Measurements from ENCODE around the gene SULT1C4.
"Not testable (repeated sequence)": the region's sequence is repeated elsewhere in the genome, so short reads cannot be mapped to it uniquely, and the experiment has no call there.

Gene SULT1C4

GRCh38 chr2:108414945-108415344 is 37.2 kb downstream of the SULT1C4 start:
- DNase-seq, result no peak

- DNase-seq, result no peak
Measured at GRCh38 chr2:108417254-108417653, 39.5 kb downstream of the SULT1C4 start.

- DNase-seq, result no peak
Measured at GRCh38 chr2:108418416-108418815, 40.7 kb downstream of the SULT1C4 start.

- DNase-seq, result no peak
Measured at GRCh38 chr2:108423067-108423466, 45.3 kb downstream of the SULT1C4 start.

GRCh38 chr2:108423502-108424251 is 45.9 kb downstream of the SULT1C4 start:
- no peak for DNase-seq

- DNase-seq, result no peak
Measured at GRCh38 chr2:108428286-108429009, 50.7 kb downstream of the SULT1C4 start.

GRCh38 chr2:108435578-108435977 is 57.8 kb downstream of the SULT1C4 start:
- DNase-seq, result not testable (repeated sequence)

GRCh38 chr2:108436976-108437375 is 59.2 kb downstream of the SULT1C4 start:
- DNase-seq, result no peak
